Tibial nerve (tissue), 4 donors: ENCODE data around the gene PYGO2. TPM values are rescaled to one million over a fixed set of nuclear protein-coding genes. Genes with fewer than 3 reads are reported as not detected.

Experiments used
- DNase-seq, 2 donors: peaks; one replicate each; pipeline ENCODE4 v3.0.0-alpha.2; 2019; ENCODE audit warnings: low spot score in 2 of 2
- H3K27ac ChIP-seq, 4 donors: fragments of 200-600 bp; sonication (generic) in 3 of 4; one replicate each; pipeline ENCODE4 v1.5.1; 2017 to 2019; ENCODE audit warnings: mild to moderate bottlenecking in 1 of 4
- H3K27me3 ChIP-seq, 2 donors: fragments of 200-600 bp; sonication (generic) in 1 of 2; one replicate each; pipeline versions ENCODE4 v1.5.1 to v1.6.0; 2017 to 2019
- H3K36me3 ChIP-seq, 3 donors: fragments of 200-600 bp; sonication (generic); one replicate each; pipeline ENCODE4 v1.5.1; 2018 to 2019
- H3K4me1 ChIP-seq, 4 donors: fragments of 200-600 bp; sonication (generic) in 3 of 4; one replicate each; pipeline ENCODE4 v1.5.1; 2017 to 2019
- H3K4me3 ChIP-seq, 4 donors: fragments of 200-600 bp; sonication (generic) in 3 of 4; one replicate each; pipeline ENCODE4 v1.5.1; 2017 to 2019; ENCODE audit warnings: mild to moderate bottlenecking in 1 of 4, moderate library complexity in 1 of 4
- H3K9me3 ChIP-seq, 4 donors: fragments of 200-600 bp; sonication (generic) in 3 of 4; one replicate each; pipeline ENCODE4 v1.5.1; 2017 to 2019
- CTCF ChIP-seq, 5 experiments: fragments of 200-600 bp in 3 of 5; fragments of 450-650 bp in 2 of 5; sonication (generic) in 3 of 5; IDR thresholded peaks; one replicate each; pipeline ENCODE4 v1.5.1; 2016 to 2019; ENCODE audit warnings: antibody characterized with exemption in 5 of 5, mild to moderate bottlenecking in 3 of 5, moderate library complexity in 2 of 5
- EP300 ChIP-seq, 2 donors: sonication (generic); formaldehyde crosslinking; IDR thresholded peaks; one replicate each; pipeline ENCODE4 v1.6.1; 2017; ENCODE audit warnings: antibody characterized with exemption in 2 of 2, mild to moderate bottlenecking in 1 of 2
- POLR2A ChIP-seq, 2 donors: fragments of 450-650 bp; IDR thresholded peaks; one replicate each; pipeline ENCODE4 v1.6.1; 2017; ENCODE audit warnings: antibody characterized with exemption in 2 of 2, mild to moderate bottlenecking in 2 of 2, moderate library complexity in 2 of 2
- WGBS, 2 donors: methylation state at CpG; one replicate each; pipeline ENCODE4 v1.1.5; 2018; 5-methylcytosine and 5-hydroxymethylcytosine counted together
- total RNA-seq, 4 donors: library from RNA; depleted of rRNA; stranded (reverse); fragments of >200 nt; gene quantifications; one replicate each; pipeline ENCODE4 v1.1.0, GENCODE V29; 2016

The PYGO2 gene
- total RNA-seq, 4 donors from 2014 or later: 18.6 to 24.3 (median 23.5) TPM

DNA sequence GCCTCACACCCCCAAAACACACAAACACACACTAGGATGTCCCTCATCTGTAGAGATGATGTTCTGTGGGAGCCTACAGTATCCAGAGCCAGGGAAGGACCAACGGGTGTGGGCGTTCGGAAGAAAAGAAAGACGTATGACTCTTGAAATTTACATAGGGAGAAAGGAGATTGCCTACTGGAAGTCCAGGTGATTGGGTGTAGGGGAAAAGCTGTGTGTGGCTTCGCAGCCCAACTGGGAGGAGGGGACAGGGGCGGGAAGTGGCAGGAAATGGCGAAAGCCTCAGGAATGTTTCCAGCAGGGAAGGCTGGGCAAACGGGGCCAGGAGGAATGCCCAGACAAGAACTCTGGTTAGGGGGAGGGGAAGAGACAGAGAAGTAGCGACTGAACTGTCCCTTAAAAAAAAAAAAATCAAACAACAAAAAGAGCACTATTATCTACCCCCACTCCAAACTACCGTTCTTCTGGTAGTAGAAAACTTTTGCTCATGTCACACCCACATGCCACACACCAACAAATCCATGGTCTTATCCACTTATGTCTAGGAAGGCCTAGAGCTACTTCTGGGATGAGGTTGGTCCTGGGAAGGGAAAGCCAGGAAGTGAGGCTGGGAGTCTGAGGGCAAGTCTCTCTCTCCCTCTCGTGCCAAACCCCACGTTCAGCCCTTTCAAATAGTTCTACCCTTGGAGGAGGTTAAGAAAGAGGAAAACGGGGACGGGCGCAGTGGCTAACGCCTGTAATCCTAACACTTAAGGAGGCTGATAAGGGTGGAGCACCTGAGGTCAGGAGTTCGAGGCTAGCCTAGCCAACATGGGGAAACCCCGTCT lies 11.1 kb upstream of the PYGO2 start:
- H3K36me3 ChIP-seq: peaks cover 0 to 17% (median 4%) of the 10 kb centered on the region in 3 donors
- no peaks in the 10 kb centered on the region for H3K9me3 ChIP-seq
- peak overlapping the region; percentile 96 to 100 (median 99) for H3K27ac ChIP-seq
- H3K4me1 ChIP-seq: peaks cover 0 to 72% (median 47%) of the 10 kb centered on the region in 4 donors
- peak in 1 of 2 donors; percentile 44 for DNase-seq
- TF ChIP-seq EP300 (IDR thresholded peaks at IDR 0.05) (peak in 1 of 2 donors; percentile 75), CTCF (IDR thresholded peaks at IDR 0.05) (no peak)
- H3K4me3 ChIP-seq: peak overlapping the region in 2 of 4 donors; percentile 66 to 75
- 24 to 30% methylated on average over 18 of the region's 18 CpGs for WGBS, 2 donors
- no peaks in the 10 kb centered on the region for H3K27me3 ChIP-seq

- H3K4me1 ChIP-seq: peaks cover 0 to 74% (median 47%) of the 10 kb centered on the region in 4 donors
- no peak for DNase-seq
- no peaks in the 10 kb centered on the region for H3K27me3 ChIP-seq
- peaks cover 0 to 23% (median 10%) of the 10 kb centered on the region in 3 donors for H3K36me3 ChIP-seq
- no peaks in the 10 kb centered on the region for H3K9me3 ChIP-seq
- TF ChIP-seq EP300 (IDR thresholded peaks at IDR 0.05): no peak
- no peak for TF ChIP-seq CTCF (IDR thresholded peaks at IDR 0.05)
- TF ChIP-seq POLR2A (IDR thresholded peaks at IDR 0.05): no peak
- H3K27ac ChIP-seq: peak overlapping the region; percentile 96 to 100 (median 99)
- H3K4me3 ChIP-seq: peak overlapping the region in 1 of 4 donors; percentile 75
- WGBS, 2 donors: 64 to 68% methylated on average over 3 of the region's 3 CpGs
Observed at GRCh38 chr1:154972213-154972516, 10.6 kb upstream of the PYGO2 start.

- DNase-seq: peak in 1 of 2 donors; percentile 69
- Histone ChIP-seq H3K27me3 (no peaks in the 10 kb centered on the region), H3K9me3 (no peaks in the 10 kb centered on the region), H3K36me3 (peaks cover 0 to 30% (median 11%) of the 10 kb centered on the region in 3 donors), H3K4me3 (peak overlapping the region in 2 of 4 donors; percentile 36 to 51), H3K27ac (peak overlapping the region; percentile 96 to 100 (median 99)), H3K4me1 (peaks cover 0 to 75% (median 47%) of the 10 kb centered on the region in 4 donors)
- TF ChIP-seq EP300 (IDR thresholded peaks at IDR 0.05): no peak
- no peak for TF ChIP-seq CTCF (IDR thresholded peaks at IDR 0.05)
- TF ChIP-seq POLR2A (IDR thresholded peaks at IDR 0.05): no peak
- 42 to 58% methylated on average over 10 of the region's 10 CpGs for WGBS, 2 donors
Observed at GRCh38 chr1:154971341-154971998, 9.9 kb upstream of the PYGO2 start.

DNA sequence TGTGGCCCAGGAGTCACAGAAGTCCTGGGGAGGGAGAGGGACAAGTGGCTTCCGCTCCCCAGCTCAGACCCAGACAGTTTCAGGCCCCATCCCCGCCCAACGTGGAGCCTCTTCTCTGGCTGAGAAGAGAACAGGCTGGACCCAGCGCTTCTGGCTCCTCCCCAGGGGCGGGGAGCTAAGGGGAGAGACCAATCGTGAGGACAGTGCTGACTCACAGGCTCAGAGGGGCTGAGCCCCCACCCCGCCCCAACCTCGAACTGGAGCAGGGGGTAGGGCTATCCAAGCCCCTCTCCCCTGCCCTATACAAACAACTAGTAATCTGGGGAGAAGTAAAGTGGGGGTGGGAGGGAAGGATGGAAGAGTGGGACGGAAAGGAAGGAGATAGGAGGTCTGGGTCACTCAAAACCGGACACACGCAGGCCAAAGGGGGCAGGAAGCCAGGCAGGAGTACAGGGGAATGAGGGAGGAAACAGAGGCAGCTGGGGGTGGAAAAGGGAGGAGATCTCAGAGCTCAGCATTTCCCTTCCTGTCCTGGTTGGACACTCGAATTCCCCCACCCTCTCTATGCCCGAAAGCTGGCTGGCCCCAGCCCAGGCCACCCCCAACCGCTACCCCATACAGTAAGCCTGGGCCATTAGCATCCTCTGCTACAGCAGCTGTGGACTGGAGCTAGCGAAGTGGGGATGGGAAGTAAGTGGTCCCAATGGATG lies 9.2 kb upstream of the PYGO2 start, which contains the start of gene SHC1:
Gene SHC1 (minus strand): TSS at position 117 of the 710 bp plus-strand sequence. CDS start 221 bp downstream, outside the sequence.
- peak within 1 kb of the TSS; percentile 26 to 51 (median 42) for H3K4me3 ChIP-seq
- H3K36me3 ChIP-seq: peaks cover 0 to 37% (median 17%) of the 10 kb centered on the region in 3 donors
- no peaks in the 10 kb centered on the region for H3K9me3 ChIP-seq
- 6 to 7% methylated on average over 11 to 13 of the region's 15 CpGs for WGBS, 2 donors
- TF ChIP-seq EP300 (IDR thresholded peaks at IDR 0.05): peak in 1 of 2 donors; percentile 89
- peak; percentile 91 to 92 for TF ChIP-seq POLR2A (IDR thresholded peaks at IDR 0.05)
- TF ChIP-seq CTCF (IDR thresholded peaks at IDR 0.05): peak in 1 of 5 experiments; percentile 5
- H3K4me1 ChIP-seq: peaks cover 0 to 68% (median 44%) of the 10 kb centered on the region in 4 donors
- peak; percentile 90 to 93 for DNase-seq
- H3K27ac ChIP-seq: peak within 1 kb of the TSS; percentile 96 to 100 (median 99)
- no peaks in the 10 kb centered on the region for H3K27me3 ChIP-seq
